Hepatocyte (in vitro differentiated cells): ENCODE measurements around the gene F2RL2.

Experiments
- EZH2phosphoT487 ChIP-seq: fragments of 200-600 bp; sonication (generic); IDR thresholded peaks from one replicate; pipeline ENCODE4 v1.6.1; 2018; ENCODE audit warnings: antibody characterized with exemption, mild to moderate bottlenecking, low read depth, moderate library complexity; ENCODE audit not compliant: unreplicated experiment, severe bottlenecking
- TF ChIP-seq, protein P1 (sequence below): fragments of 200-600 bp; sonication (generic); IDR thresholded peaks from 2 replicates; pipeline ENCODE4 v1.5.1; 2016; ENCODE audit warnings: antibody characterized with exemption, mild to moderate bottlenecking; ENCODE audit not compliant: poor library complexity

DNA sequence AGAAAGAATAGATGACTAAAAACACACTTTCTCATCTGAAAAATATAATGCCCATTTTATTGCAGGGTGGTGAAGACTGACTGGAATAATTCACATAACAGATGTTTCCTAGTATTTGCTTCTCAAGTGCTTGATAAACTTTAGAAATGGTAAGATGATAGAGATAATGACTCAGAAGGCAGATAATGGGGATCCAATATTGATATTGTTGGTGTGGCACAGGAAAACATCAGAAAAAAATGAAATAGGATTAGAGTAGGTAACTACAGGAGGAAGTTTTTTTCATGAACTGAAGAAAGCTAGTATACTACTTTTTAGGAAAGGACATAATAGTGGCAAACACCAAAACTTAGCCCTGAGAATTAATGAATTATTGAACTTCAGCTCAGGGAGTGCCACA is 20.2 kb upstream of the F2RL2 start:
- TF ChIP-seq EZH2phosphoT487: no peak
- TF ChIP-seq, protein P1, sequence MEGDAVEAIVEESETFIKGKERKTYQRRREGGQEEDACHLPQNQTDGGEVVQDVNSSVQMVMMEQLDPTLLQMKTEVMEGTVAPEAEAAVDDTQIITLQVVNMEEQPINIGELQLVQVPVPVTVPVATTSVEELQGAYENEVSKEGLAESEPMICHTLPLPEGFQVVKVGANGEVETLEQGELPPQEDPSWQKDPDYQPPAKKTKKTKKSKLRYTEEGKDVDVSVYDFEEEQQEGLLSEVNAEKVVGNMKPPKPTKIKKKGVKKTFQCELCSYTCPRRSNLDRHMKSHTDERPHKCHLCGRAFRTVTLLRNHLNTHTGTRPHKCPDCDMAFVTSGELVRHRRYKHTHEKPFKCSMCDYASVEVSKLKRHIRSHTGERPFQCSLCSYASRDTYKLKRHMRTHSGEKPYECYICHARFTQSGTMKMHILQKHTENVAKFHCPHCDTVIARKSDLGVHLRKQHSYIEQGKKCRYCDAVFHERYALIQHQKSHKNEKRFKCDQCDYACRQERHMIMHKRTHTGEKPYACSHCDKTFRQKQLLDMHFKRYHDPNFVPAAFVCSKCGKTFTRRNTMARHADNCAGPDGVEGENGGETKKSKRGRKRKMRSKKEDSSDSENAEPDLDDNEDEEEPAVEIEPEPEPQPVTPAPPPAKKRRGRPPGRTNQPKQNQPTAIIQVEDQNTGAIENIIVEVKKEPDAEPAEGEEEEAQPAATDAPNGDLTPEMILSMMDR: no peak
